Thyroid gland (tissue), 4 donors: ENCODE measurements around the gene B4GALT3. TPM values are rescaled to one million over a fixed set of nuclear protein-coding genes. Genes with fewer than 3 reads are reported as not detected.

Experiments used
- DNase-seq, 2 donors: peaks; one replicate each; pipeline ENCODE4 v3.0.0-alpha.2; 2019
- H3K27ac ChIP-seq, 3 donors: fragments of 200-600 bp; sonication (generic); 1 replicate in 2 of 3; 2 replicates in 1 of 3; pipeline ENCODE4 v1.5.1; 2016 to 2019; ENCODE audit warnings: mild to moderate bottlenecking in 1 of 3, moderate library complexity in 1 of 3
- H3K27me3 ChIP-seq: fragments of 200-600 bp; sonication (generic); one replicate; pipeline ENCODE4 v1.5.1; 2019
- H3K36me3 ChIP-seq, 2 donors: fragments of 200-600 bp; sonication (generic); one replicate each; pipeline ENCODE4 v1.5.1; 2016 to 2019
- H3K4me1 ChIP-seq, 2 donors: fragments of 200-600 bp; sonication (generic); one replicate each; pipeline ENCODE4 v1.5.1; 2017 to 2019
- H3K4me3 ChIP-seq, 3 donors: fragments of 200-600 bp; sonication (generic); replicated peaks in 1 of 3; 1 replicate in 2 of 3; 2 replicates in 1 of 3; pipeline ENCODE4 v1.5.1; 2016; ENCODE audit warnings: mild to moderate bottlenecking in 1 of 3
- H3K9me3 ChIP-seq: fragments of 200-600 bp; sonication (generic); one replicate; pipeline ENCODE4 v1.5.1; 2017
- POLR2A ChIP-seq, 2 donors: fragments of 450-650 bp; IDR thresholded peaks; one replicate each; pipeline ENCODE4 v1.6.1; 2017; ENCODE audit warnings: antibody characterized with exemption in 2 of 2, mild to moderate bottlenecking in 2 of 2, moderate library complexity in 1 of 2
- WGBS, 2 donors: methylation state at CpG; one replicate each; pipeline ENCODE4 v1.1.5; 2017; 5-methylcytosine and 5-hydroxymethylcytosine counted together
- intact Hi-C: fragments of 100-400 bp; cut with DNase I; formaldehyde crosslinking; loops from one replicate; pipeline ENCODE4 v1.15.1; 2023
- total RNA-seq, 4 donors: library from RNA; depleted of rRNA; stranded (reverse); fragments of >200 nt; gene quantifications; one replicate each; pipeline ENCODE4 v1.2.3, GENCODE V29; 2016
- TF ChIP-seq, protein P1 (sequence below), 6 experiments: fragments of 200-600 bp in 3 of 6; fragments of 450-650 bp in 3 of 6; sonication (generic) in 3 of 6; IDR thresholded peaks; one replicate each; pipeline ENCODE4 v1.5.1; 2016 to 2019; ENCODE audit warnings: antibody characterized with exemption in 6 of 6, mild to moderate bottlenecking in 2 of 6, inconsistent platforms in 1 of 6, moderate library complexity in 1 of 6

B4GALT3 gene
- total RNA-seq, 4 donors from 2014 or later = 24.1 to 34.0 (median 29.2) TPM

DNA sequence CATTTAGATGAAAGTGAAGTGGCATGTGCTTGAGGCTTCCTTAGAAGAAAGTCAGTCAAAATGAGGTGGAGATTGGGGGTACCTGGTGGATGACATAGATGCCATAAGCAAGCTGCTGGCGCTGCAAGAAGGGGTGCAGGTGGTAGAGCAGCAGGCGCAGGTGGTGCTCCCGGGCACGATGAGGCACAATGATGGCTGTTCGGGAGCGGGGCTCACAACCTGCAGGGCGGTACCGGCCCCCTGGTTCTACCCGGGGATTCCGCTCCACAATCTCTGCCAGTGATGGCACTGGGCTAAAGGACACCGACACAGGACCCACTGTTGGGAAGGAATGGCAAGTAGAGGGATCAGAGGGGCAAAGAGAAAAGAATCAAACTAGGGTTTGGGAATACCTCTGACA lies 2.4 kb downstream of the B4GALT3 start:
- 92 to 98% methylated on average over 11 of the region's 11 CpGs for WGBS, 2 donors
- H3K27ac ChIP-seq = no peak overlapping the region
- intact Hi-C loops = loop anchor here (10.0 kb wide), 1 partner anchor 50 kb away; the partner anchor contains the start of genes APOA2 and TOMM40L
- H3K36me3 ChIP-seq = peaks cover 33 to 44% of the 10 kb centered on the region in 2 donors
- DNase-seq = no peak
- no peak overlapping the region for H3K4me3 ChIP-seq
- no peaks in the 10 kb centered on the region for H3K27me3 ChIP-seq
- H3K4me1 ChIP-seq = peaks cover 8 to 28% of the 10 kb centered on the region in 2 donors
- TF ChIP-seq, protein P1, sequence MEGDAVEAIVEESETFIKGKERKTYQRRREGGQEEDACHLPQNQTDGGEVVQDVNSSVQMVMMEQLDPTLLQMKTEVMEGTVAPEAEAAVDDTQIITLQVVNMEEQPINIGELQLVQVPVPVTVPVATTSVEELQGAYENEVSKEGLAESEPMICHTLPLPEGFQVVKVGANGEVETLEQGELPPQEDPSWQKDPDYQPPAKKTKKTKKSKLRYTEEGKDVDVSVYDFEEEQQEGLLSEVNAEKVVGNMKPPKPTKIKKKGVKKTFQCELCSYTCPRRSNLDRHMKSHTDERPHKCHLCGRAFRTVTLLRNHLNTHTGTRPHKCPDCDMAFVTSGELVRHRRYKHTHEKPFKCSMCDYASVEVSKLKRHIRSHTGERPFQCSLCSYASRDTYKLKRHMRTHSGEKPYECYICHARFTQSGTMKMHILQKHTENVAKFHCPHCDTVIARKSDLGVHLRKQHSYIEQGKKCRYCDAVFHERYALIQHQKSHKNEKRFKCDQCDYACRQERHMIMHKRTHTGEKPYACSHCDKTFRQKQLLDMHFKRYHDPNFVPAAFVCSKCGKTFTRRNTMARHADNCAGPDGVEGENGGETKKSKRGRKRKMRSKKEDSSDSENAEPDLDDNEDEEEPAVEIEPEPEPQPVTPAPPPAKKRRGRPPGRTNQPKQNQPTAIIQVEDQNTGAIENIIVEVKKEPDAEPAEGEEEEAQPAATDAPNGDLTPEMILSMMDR (IDR thresholded peaks at IDR 0.05) = no peak
- TF ChIP-seq POLR2A (IDR thresholded peaks at IDR 0.05) = no peak
- H3K9me3 ChIP-seq = no peaks in the 10 kb centered on the region

DNA sequence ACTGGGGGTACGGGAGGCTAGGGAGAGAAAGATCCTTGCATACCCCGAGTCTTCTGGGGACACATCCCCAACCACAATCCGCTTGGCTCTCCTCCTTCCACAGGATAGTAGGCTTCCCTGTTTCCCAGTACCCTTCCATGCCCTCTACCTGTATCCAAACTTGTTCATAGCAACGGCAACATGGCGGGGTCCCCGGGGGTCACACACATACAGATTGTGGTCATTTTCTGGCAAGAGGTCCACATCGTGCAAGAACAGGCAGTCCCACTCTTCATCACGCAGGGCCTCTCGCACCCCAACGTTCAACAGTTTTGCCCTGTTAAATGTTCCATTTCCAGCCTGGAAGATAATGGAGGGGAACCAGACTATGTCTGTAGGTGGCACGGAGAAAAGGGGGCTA lies 3.6 kb downstream of the B4GALT3 start:
- intact Hi-C loops = loop anchor here (10.0 kb wide), 1 partner anchor 51 kb away; the partner anchor contains the start of genes APOA2 and TOMM40L
- H3K27ac ChIP-seq = peak overlapping the region in 2 of 3 donors; percentile 12 to 49
- no peak for TF ChIP-seq POLR2A (IDR thresholded peaks at IDR 0.05)
- TF ChIP-seq, protein P1 (IDR thresholded peaks at IDR 0.05) = no peak
- DNase-seq = no peak
- peaks cover 8 to 28% of the 10 kb centered on the region in 2 donors for H3K4me1 ChIP-seq
- 96 to 97% methylated on average over 11 of the region's 11 CpGs for WGBS, 2 donors
- no peak overlapping the region for H3K4me3 ChIP-seq
- H3K9me3 ChIP-seq = no peaks in the 10 kb centered on the region
- H3K27me3 ChIP-seq = no peaks in the 10 kb centered on the region
- peaks cover 33 to 44% of the 10 kb centered on the region in 2 donors for H3K36me3 ChIP-seq

DNA sequence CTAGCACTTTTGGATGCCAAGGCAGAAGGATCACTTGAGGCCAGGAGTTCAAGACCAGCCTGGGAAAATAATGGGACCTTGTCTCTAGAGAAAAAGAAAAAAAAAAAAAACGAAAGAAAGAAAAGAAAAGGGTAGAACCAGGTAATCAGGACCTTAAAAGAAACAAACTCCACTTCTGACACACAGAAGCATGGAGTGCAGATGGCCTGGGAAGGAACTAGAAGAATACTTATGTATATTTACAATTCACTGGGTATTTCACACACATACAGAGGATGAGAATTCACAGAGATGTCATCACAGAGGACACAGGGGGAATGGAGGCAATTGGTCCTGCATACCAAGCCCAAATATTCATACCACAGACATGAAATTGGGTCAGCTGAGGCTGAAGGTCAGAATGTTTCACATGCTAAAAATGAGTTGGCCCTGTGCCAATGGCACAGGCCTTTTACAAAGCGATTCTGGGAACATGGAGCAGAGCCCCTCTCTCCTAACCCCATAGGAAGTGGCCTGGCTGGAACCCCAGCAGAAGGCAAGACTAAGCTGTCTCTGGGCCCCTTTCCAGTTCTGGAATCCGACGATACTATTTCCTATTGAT lies 4.4 kb downstream of the B4GALT3 start:
- TF ChIP-seq POLR2A (IDR thresholded peaks at IDR 0.05) = no peak
- TF ChIP-seq, protein P1 (IDR thresholded peaks at IDR 0.05) = no peak
- peaks cover 8 to 25% of the 10 kb centered on the region in 2 donors for H3K4me1 ChIP-seq
- DNase-seq = peak in 1 of 2 donors; percentile 32
- intact Hi-C loops = loop anchor here (10.0 kb wide), 1 partner anchor 52 kb away; the partner anchor contains the start of genes APOA2 and TOMM40L
- H3K36me3 ChIP-seq = peaks cover 33 to 44% of the 10 kb centered on the region in 2 donors
- peak overlapping the region in 2 of 3 donors; percentile 12 to 49 for H3K27ac ChIP-seq
- H3K4me3 ChIP-seq = no peak overlapping the region
- no peaks in the 10 kb centered on the region for H3K9me3 ChIP-seq
- no peaks in the 10 kb centered on the region for H3K27me3 ChIP-seq
- WGBS, 2 donors = 51 to 77% methylated on average over 4 of the region's 4 CpGs

DNA sequence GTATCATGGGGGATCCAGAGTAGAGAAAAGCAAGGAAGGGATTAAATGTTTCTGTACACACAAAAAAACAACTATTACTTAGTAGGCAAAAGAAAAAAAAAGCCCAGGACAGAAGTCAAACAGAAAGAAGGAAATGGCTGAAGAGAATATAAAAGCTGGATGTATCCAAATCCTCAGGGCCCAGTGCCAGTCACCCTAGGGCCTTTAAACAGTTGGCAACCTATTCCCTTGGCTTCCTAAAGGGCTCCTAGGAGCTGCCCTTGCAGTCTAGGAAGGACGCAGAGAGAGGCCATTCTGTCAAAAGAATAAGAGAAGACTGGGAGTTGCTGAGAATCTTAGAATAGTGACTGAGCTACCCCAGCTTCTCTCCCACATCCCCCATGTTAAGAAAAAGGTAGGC lies 5.0 kb downstream of the B4GALT3 start:
- peaks cover 33 to 44% of the 10 kb centered on the region in 2 donors for H3K36me3 ChIP-seq
- no peak for TF ChIP-seq POLR2A (IDR thresholded peaks at IDR 0.05)
- TF ChIP-seq, protein P1 (IDR thresholded peaks at IDR 0.05) = no peak
- peak overlapping the region in 1 of 3 donors; percentile 30 for H3K27ac ChIP-seq
- 82 to 89% methylated on average over 1 of the region's 1 CpG for WGBS, 2 donors
- intact Hi-C loops = loop anchor here (10.0 kb wide), 1 partner anchor 52 kb away; the partner anchor contains the start of genes APOA2 and TOMM40L
- DNase-seq = no peak
- H3K4me3 ChIP-seq = no peak overlapping the region
- H3K9me3 ChIP-seq = no peaks in the 10 kb centered on the region
- H3K27me3 ChIP-seq = no peaks in the 10 kb centered on the region
- H3K4me1 ChIP-seq = peaks cover 8 to 22% of the 10 kb centered on the region in 2 donors

DNA sequence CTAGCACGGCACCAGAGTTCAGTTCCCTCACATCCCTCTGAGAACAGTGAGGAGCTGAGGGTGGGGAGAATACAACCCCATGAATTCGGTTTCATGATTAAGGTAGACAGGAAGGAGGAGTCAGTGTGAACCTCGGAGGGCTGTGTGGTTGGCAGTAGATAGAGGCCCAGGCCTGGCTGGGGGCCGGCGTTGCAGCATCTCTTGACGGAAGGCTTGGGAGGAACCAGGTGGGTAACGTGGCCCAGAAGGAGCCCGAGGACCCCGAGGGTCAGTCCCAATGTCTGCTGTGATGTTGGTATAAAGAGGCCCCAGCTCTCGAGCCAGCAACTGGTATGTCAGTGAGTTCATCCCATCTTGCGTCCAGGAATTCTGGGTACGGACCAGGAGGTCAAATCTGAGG lies 5.6 kb downstream of the B4GALT3 start:
- peak overlapping the region in 1 of 3 donors; percentile 10 for H3K27ac ChIP-seq
- H3K36me3 ChIP-seq = peaks cover 33 to 44% of the 10 kb centered on the region in 2 donors
- WGBS, 2 donors = 89 to 90% methylated on average over 12 of the region's 12 CpGs
- no peak overlapping the region for H3K4me3 ChIP-seq
- H3K27me3 ChIP-seq = no peaks in the 10 kb centered on the region
- TF ChIP-seq, protein P1 (IDR thresholded peaks at IDR 0.05) = no peak
- TF ChIP-seq POLR2A (IDR thresholded peaks at IDR 0.05) = no peak
- intact Hi-C loops = loop anchor here (10.0 kb wide), 1 partner anchor 53 kb away; the partner anchor contains the start of genes APOA2 and TOMM40L
- peaks cover 14 to 28% of the 10 kb centered on the region in 2 donors for H3K4me1 ChIP-seq
- DNase-seq = no peak
- H3K9me3 ChIP-seq = no peaks in the 10 kb centered on the region
